ENCODE data around the gene C2.
"Not testable (repeated sequence)": the region's sequence is repeated elsewhere in the genome, so short reads cannot be mapped to it uniquely, and the experiment has no call there.

C2 gene

DNA sequence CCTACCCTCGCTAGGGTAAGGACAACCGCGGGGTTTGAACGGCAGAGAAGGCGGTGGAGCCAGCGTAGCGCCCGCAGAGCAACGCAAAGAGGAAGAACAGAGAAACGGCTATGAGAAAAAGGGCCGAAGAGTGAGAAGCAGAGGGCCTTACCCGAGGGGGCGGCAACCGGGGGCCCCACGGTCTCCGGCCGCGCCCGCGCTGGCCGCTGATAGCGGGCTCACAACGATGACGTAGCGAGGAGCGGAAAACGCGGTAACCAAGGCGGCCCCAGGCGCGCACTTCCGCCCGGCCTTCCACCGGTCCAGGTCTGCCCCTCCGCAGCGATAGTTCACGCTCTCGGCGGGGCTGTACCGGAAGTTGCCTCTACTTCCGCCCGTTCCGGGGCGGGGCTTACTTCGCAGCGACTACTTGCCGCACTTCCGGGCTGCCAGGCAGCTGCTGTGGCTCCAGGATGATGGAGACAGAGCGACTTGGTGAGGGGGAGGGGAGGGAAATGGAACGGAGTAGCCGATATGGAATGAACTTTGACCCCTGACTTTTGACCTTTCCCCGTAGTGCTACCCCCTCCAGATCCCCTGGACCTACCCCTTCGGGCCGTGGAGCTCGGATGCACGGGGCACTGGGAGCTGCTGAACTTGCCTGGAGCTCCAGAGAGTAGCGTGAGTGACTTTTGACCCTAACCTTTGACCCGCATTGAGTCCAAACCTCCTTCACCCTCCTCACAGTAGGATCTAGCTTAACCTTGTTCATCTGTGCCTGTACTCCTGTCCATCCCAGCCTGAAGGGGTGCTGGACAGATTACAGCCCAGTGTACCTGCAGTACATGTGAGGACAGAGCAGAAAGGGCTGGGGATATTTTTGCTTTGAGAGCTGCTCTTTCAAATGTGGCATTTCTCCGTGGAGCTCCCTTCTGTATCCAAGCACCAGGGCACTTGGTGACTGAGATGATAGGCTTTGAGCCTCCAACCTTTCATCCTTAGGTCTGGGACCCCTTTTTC lies 31.5 kb downstream of the C2 start, which contains the start of the genes NELFE and SKIC2:
Gene NELFE (minus strand): TSS at position 231 of the 999 bp plus-strand sequence. CDS start 525 bp downstream, outside the sequence.
Gene SKIC2 (plus strand): TSS at position 435 of the 999 bp plus-strand sequence. CDS start 18 bp downstream, at position 453.
- peak; percentile 98 for DNase-seq

DNA sequence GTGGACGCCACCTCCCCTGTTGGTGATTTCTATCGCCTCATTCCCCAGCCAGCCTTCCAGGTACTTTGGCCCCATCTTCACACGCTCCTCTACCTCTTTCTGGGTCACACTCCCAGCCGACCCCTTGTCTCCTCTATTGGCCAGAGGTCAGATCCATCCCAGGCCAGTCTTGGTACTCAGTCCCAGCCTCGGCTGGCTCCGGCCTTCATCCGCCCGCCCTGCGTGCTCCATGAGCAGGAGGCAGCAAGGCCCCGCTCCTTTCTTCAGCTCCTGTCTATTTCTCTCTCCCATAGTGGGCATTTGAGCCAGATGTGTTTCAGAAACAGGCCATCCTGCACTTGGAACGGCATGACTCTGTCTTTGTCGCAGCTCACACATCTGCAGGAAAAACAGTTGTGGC lies 34.1 kb downstream of the C2 start:
- DNase-seq: no peak

- no peak for DNase-seq
Observed at GRCh38 chr6:31963921-31964320, 36.4 kb downstream of the C2 start.

GRCh38 chr6:31965700-31966099 lies 38.2 kb downstream of the C2 start:
- no peak for DNase-seq

- DNase-seq: no peak
Observed at GRCh38 chr6:31966506-31966905, 39.0 kb downstream of the C2 start.

- DNase-seq: no peak
Observed at GRCh38 chr6:31966997-31967925, 39.7 kb downstream of the C2 start.

- no peak for DNase-seq
Observed at GRCh38 chr6:31967926-31968320, 40.4 kb downstream of the C2 start.

DNA sequence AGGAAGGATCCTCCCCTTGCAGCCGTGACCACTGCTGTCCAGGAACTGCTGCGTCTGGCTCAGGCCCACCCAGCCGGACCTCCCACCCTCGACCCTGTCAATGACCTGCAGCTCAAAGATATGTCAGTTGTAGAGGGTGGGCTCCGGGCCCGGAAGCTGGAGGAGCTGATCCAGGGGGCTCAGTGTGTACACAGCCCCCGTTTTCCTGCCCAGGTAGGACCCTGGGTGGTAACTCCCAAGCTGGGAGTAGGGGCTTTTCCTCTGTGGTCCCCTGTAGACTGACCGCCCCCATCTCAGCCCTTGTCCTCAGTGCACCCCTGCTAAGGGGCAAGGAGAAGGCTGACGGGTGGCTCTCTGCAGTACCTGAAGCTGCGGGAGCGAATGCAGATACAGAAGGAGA lies 40.8 kb downstream of the C2 start:
- DNase-seq: no peak

- DNase-seq: no peak
Observed at GRCh38 chr6:31968791-31969711, 41.5 kb downstream of the C2 start.

DNA sequence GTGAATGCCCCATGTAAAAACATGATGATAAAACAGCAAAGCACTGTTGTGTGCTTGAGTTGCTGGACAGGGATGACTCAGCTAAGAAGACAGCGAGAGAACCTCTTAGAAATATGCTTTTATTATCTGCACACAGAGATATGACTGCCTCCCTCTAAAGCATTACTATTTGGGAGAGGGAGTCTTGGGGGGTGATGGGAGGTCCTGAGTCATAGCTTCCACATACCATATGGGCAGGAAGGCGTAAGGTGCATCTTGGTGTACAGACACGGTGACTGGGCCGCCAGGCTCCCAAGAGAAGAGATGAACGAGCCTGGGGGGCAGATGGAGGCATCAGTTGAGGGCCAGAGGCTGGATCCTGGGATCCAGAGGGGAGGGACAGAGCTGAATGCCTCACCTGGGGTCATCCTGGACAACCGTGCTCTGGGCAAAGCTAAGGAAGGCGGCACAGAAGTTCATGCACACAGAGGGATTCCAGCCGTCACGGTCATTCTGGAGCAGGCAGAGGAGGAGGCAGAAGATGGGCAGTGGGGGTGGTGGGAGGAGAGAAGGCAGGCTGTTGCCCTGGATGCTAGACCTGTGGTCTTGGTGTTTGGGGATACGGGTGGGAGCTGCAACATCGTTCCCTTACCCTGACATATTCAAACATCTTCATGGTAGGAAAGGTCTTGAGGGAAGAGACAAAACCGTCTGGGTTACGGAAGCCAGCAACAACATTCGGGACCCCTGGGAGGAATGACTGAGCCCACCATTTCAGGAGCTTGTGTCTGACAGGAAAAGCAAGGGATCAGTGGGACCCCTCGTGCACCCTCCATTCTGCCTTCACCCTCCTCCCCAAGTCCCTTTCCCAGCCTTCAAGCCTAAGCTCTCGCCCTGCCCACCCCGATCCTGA lies 42.4 kb downstream of the C2 start:
- DNase-seq: no peak

DNA sequence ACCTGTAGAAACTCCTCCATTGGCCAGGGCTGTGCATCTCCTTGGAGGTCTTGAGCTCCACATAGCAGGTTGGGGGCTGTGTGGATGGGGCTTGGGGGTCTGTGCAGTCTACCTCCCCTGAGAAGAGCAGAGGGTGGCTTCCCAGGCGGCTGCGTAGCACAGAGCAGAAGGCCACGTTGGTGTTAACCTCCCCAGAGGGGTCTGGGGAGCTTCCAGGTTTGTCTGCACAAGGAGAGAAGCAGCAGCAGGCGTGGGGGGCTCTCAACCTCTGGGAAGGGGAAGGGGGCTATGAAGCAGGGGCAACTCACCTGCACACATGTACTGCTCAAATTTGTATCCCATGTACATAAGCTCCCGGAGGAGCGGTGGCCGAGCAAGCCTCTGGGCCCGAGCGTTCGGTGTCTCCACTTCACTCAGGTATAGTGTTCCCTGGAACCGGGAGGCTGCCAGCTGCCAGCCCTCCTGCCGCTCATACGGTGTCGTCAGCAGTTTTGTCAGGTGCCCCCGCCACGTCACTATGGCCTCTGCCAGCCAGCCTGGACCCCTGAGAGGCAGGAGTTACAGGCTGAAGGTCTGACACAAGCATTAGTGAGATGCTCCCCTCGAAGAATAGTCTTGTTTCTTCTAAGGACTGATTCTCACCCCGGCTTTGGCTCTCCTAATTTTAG lies 43.2 kb downstream of the C2 start:
- DNase-seq: no peak

DNA sequence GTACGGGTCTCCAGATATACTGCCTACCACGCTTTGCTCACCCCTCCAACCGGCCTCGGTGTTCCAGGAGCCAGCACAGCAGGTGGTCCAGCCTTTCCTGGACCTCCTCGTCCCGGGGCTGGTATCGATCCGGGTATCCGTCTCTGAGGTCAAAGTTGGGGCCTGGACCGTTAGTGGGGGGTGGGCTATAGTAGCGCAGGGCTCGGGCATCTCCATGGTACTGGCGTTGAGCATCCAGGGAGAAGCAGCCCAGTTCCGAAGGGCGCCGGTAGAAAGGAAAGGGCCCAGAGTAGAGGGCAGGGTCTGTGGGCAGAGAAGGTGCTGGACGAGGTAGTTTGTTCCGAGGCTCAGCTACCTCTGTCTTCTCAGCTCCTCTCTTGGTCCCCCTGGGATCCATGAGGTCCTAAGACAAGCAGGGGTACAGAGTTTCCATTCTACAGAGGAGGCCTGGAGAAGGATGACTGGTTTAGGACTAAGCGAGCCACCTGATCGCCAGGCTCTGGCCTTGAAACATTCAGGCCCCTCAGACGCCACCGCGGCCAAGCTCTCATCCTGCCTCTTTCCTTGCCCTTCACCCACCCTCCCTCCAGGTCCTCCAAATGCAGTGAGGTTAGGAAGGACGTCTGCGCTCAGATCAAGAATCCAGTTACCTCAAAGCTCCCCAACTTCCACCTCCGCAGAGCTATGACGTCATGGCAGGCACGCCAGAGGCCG lies 43.9 kb downstream of the C2 start:
- no peak for DNase-seq

DNA sequence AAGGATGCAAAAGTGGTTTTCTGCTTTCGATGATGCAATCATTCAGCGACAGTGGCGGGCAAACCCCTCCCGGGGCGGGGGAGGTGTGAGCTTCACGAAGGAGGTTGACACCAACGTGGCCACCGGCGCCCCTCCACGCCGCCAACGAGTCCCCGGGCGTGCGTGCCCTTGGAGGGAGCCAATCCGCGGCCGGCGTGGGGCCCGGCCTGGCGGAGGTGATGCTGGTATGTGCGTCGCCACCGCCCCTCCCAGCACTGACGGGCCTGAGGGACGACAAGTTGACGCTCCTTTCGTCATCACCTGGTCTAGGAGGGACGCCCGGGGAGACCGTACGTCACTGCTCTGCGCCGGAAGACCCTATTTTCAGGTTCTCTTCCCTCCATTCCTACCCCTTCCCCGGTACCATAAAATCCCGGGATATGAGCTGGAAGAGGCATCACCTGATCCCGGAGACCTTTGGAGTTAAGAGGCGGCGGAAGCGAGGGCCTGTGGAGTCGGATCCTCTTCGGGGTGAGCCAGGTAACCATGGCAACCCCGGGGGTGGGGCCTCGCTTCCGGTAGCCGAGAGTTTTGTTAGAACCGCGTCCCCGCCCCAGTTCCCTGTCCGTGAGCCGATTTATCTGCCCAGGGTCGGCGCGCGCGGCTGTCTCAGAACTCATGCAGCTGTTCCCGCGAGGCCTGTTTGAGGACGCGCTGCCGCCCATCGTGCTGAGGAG lies 44.6 kb downstream of the C2 start, which contains the start of gene DXO:
Gene DXO (minus strand): TSS at position 146 of the 716 bp plus-strand sequence. CDS start 463 bp downstream, outside the sequence.
- peak; percentile 97 for DNase-seq

DNA sequence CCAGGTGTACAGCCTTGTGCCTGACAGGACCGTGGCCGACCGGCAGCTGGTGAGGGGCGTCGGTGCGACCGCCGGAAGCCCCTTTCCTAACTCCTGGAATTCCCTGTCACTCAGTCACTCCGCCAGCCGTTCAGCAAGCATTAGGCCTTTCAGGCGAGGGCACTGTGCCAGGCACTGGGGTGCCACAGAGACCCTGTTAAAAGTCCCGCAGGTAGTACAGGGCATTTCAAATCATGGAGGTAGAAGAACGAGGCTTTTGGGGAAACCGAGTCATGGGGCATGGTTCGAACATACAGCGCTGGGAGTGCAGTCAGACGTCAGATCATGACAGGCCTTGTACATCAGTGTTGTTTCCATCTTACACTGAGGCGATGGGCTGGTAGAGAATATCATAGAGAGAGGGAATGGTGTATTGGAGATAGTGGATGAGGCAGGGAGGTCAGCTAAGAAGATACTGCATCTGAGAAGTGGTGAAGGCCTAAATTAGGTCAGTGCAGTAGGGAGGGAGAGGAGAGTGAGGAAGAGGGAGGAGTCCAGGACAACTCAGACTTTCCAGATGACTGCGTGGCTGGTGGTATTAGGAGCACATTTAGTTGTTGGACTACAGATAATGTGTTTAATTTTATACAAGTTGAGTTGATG lies 45.3 kb downstream of the C2 start:
- no peak for DNase-seq

DNA sequence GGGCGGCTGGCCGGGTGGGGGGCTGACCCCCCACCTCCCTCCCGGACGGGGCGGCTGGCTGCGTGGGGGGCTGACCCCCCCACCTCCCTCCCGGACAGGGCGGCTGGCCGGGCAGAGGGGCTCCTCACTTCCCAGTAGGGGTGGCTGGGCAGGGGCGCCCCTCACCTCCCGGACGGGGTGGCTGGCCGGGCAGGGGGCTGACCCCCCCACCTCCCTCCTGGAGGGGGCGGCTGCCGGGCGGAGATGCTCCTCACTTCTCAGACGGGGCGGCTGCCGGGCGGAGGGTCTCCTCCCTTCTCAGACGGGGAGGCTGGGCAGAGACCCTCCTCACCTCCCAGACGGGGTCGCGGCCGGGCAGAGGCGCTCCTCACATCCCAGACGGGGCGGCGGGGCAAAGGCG lies 48.5 kb downstream of the C2 start:
- not testable (repeated sequence) for DNase-seq

- DNase-seq: no peak
Observed at GRCh38 chr6:31977816-31978431, 50.4 kb downstream of the C2 start.

DNA sequence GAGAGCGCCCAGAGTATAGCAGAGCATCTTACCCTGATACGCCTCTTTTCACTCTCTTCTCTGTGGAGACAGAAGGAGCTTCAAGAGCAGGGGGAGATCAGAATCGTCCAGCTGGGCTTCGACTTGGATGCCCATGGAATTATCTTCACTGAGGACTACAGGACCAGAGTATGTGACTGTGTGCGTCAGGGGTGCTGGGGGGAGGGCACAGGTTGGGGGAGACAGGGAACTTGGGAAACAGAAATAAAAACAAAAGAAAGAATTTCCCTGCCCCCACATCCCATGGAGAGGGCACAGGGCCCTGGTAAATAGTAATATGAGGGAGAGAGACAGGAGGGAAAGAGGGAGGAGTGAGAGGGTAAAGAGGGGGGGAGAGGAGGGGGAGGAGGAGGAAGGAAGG lies 51.3 kb downstream of the C2 start:
- no peak for DNase-seq

Measured in MV-4-11 (cell line).